ENCODE results near the gene SRR. TPM values are rescaled to one million over a fixed set of nuclear protein-coding genes. Genes with fewer than 3 reads are reported as not detected.
A peak's percentile ranks its signal among the peaks of the same experiment; 100 is the strongest.

SRR gene
- total RNA-seq, 2 experiments from 2014 or later, result 18.7 to 23.1 TPM

DNA sequence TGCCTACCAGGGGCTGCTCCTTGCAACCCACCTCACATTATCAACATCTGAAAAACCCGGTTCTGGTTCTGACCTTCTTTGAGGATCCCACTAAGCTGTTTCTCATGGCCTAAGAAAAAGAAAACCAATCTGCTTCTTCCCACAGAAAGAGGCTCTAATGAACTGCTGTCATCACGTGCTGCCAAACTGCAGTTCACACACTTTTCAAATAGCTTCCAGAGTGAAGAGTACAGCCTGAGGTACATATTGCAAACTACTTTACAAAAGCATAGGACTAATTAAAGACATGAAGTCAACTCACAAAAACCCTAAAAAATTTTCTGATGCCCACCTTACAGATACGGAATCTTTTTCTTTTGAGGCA, 36.9 kb upstream of the SRR start:
- H3K36me3 Mint-ChIP-seq (ENCODE audit: low read depth), result peaks cover 64% of the 10 kb centered on the region
- CTCF ChIA-PET, result interaction anchor here (1.2 to 12.2 kb wide), 7 partner anchors 9 to 210 kb away, joined by 3 to 145 read pairs (median 17); partner anchors contain the start of gene HIC1
- POLR2A ChIA-PET, result interaction anchor here (1.0 to 6.9 kb wide), 10 partner anchors 9 to 212 kb away, joined by 3 to 97 read pairs (median 6); partner anchors contain the start of genes HIC1, SMG6 and SRR

DNA sequence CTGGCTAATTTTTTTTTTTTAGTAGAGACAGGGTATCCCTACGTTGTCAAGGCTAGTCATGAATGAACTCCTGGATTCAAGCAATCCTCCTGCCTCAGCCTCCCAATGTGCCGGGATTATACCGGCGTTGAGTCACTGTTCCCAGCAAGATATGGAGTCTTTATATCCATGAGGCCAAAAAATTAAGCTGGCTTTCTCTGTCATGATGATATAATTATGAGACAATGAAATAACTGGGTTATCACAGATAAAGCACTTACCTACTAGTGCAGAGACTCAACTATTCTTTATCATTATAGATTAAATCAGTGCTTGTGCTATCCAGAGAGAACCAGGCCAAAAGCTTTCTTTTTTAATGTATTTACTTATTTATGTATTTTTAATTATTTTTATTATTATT, 36.4 kb upstream of the SRR start:
- no peaks in the 10 kb centered on the region for H3K9me3 Mint-ChIP-seq (ENCODE audit: insufficient read depth)
- H3K27me3 Mint-ChIP-seq (ENCODE audit: low read depth), result no peaks in the 10 kb centered on the region
- DNase-seq (no peak), ATAC-seq (no peak)
- ChIA-PET CTCF (interaction anchor here (0.8 to 12.2 kb wide), 9 partner anchors 9 to 211 kb away, joined by 3 to 145 read pairs (median 7); partner anchors contain the start of gene HIC1), POLR2A (interaction anchor here (1.3 to 6.9 kb wide), 8 partner anchors 9 to 213 kb away, joined by 3 to 97 read pairs (median 8); partner anchors contain the start of gene HIC1)
- H3K27ac Mint-ChIP-seq, result peak overlapping the region; percentile 99
- H3K4me1 Mint-ChIP-seq (ENCODE audit: low read depth), result peaks cover 85% of the 10 kb centered on the region
- peak overlapping the region; percentile 74 for H3K4me3 Mint-ChIP-seq
- H3K36me3 Mint-ChIP-seq (ENCODE audit: low read depth), result peaks cover 64% of the 10 kb centered on the region

More for the DNA sequence above, 36.9 kb upstream of the SRR start:
- Mint-ChIP-seq H3K27me3 (ENCODE audit: low read depth) (no peaks in the 10 kb centered on the region), H3K9me3 (ENCODE audit: insufficient read depth) (no peaks in the 10 kb centered on the region), H3K4me1 (ENCODE audit: low read depth) (peaks cover 85% of the 10 kb centered on the region), H3K4me3 (peak overlapping the region; percentile 74), H3K27ac (peak overlapping the region; percentile 99)
- ATAC-seq (peak; percentile 15), DNase-seq (no peak)

DNA sequence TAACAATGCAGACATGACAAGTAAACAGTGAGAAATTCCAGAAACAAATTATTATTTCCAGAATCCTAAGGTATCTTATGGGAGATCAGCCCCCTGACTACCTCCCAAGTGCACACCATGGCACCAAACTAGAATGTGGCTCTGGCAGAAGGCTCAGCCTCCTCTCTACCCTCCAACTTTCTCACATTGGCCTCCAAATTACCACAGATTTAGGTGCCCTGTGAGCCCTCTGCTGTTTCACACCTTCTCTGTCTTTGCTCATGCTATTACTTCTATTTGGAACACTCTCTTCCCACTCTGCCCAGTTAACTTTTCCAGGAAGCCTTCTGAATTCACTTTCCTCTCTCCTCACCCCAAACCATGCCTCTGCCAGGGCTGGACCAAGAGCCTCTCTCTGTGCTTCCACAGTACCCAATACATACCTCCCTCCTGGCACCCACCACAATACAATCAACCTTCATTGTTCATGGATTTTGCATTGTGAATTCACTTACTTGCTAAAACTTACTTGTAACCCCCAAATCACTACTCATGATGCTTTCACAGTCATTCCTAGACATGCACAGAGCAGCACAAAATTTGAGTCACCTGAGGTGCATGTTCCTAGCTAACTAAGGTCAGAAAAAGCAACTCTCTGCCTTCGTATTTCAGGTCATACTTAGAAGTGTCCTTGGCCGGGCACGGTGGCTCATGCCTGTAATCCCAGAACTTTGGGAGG, 31.6 kb upstream of the SRR start:
- Mint-ChIP-seq H3K4me3 (no peak overlapping the region), H3K9me3 (ENCODE audit: insufficient read depth) (no peaks in the 10 kb centered on the region), H3K4me1 (ENCODE audit: low read depth) (peaks cover 79% of the 10 kb centered on the region), H3K27ac (peak overlapping the region; percentile 79), H3K27me3 (ENCODE audit: low read depth) (no peaks in the 10 kb centered on the region), H3K36me3 (ENCODE audit: low read depth) (peaks cover 63% of the 10 kb centered on the region)
- no peak for DNase-seq
- POLR2A ChIA-PET, result interaction anchor here (1.0 kb wide), 1 partner anchor 186 kb away, joined by 3 read pairs; no protein-coding TSS in a partner anchor
- peak; percentile 10 for ATAC-seq
- CTCF ChIA-PET, result interaction anchor here (1.0 to 1.8 kb wide), 6 partner anchors 9 to 217 kb away, joined by 3 to 6 read pairs (median 4); partner anchors contain the start of gene HIC1

DNA sequence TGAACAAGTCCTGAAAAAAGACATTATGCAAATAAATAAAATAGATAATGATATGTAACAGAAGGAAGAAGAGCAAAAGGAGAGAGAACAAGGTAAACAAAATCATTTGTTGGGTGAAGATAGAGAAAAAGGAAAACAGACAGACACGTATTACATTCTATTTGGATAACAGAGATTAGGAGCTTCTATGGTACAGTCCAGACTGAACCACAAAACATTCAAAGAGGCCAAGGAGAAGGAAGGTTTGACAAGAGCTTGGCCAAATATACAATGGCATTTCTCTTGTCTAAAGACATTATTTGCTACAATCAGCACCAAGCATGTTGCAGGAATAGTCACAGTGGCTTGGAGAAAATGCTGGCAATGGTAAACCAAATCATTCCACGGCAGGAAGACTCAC, 29.3 kb upstream of the SRR start:
- no peak overlapping the region for H3K4me3 Mint-ChIP-seq
- CTCF ChIA-PET, result no interaction called here
- H3K4me1 Mint-ChIP-seq (ENCODE audit: low read depth), result peaks cover 82% of the 10 kb centered on the region
- H3K9me3 Mint-ChIP-seq (ENCODE audit: insufficient read depth), result no peaks in the 10 kb centered on the region
- DNase-seq, result no peak
- H3K27ac Mint-ChIP-seq, result peak overlapping the region; percentile 10
- POLR2A ChIA-PET, result no interaction called here
- no peak for ATAC-seq
- peaks cover 66% of the 10 kb centered on the region for H3K36me3 Mint-ChIP-seq (ENCODE audit: low read depth)
- no peaks in the 10 kb centered on the region for H3K27me3 Mint-ChIP-seq (ENCODE audit: low read depth)

DNA sequence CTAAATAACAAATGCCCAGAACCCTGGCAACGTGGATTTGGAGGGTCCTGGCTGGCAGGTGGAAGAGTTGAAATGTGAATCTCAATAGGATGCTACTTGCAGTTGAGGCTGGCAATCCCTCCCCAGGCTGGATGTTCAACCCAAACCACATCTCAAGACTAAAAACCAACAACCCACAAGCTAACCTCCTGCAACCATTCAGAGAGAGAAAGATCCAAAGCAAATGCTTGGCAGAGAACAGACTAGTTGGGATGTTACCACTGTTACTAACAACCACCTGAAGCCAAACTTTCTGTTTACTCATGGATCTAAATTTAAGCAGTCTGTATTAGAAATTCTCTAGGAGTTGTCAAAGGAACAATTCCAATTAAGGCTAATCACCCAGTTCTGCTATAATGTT, 28.0 kb upstream of the SRR start:
- ATAC-seq, result peak; percentile 80
- Mint-ChIP-seq H3K27me3 (ENCODE audit: low read depth) (no peaks in the 10 kb centered on the region), H3K4me3 (peak overlapping the region; percentile 26), H3K27ac (peak overlapping the region; percentile 85), H3K4me1 (ENCODE audit: low read depth) (peaks cover 76% of the 10 kb centered on the region), H3K36me3 (ENCODE audit: low read depth) (peaks cover 61% of the 10 kb centered on the region), H3K9me3 (ENCODE audit: insufficient read depth) (no peaks in the 10 kb centered on the region)
- CTCF ChIA-PET, result interaction anchor here (0.6 to 2.2 kb wide), 9 partner anchors 9 to 210 kb away, joined by 3 to 22 read pairs (median 4); no protein-coding TSS in a partner anchor
- POLR2A ChIA-PET, result interaction anchor here (0.5 to 3.3 kb wide), 5 partner anchors 9 to 396 kb away, joined by 3 to 12 read pairs (median 4); no protein-coding TSS in a partner anchor
- DNase-seq, result peak; percentile 71

DNA sequence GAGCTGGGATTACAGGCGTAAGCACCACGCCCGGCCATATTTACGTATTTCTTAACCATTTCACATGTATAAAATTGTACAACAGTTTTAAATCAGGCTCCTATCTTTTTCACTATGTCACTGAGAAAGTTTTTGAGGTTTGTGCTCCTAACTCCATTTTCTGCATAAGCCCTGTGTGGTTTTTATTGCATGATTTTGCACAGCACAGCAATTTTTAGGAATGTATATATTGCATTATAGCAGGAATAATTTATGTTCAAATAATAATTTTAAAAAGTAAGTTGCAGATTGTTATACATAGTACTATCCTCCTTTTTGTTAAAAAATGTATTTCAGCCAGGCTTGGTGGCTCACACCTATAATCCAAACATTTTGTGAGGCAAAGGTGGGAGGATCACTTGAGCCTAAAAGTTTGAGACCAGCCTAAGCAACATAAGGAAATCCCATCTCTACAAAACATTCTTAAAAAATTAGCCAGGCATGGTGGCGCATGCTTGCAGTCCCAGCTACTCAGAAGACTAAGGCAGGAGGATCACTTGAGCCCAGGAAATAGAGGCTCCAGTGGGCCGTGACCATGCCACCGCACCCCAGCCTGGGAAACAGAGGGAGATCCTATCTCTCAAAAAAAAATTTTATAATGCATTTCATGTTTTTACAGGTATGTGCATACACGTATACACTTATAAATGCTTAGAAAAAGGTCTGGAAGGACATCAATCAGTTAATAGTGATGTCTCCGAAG, 26.1 kb upstream of the SRR start:
- ChIA-PET POLR2A (interaction anchor here (3.3 kb wide), 1 partner anchor 11 kb away, joined by 12 read pairs; no protein-coding TSS in a partner anchor), CTCF (interaction anchor here (2.2 kb wide), 2 partner anchors 11 to 33 kb away, joined by 17 to 22 read pairs; no protein-coding TSS in a partner anchor)
- Mint-ChIP-seq H3K27me3 (ENCODE audit: low read depth) (no peaks in the 10 kb centered on the region), H3K4me1 (ENCODE audit: low read depth) (peaks cover 79% of the 10 kb centered on the region), H3K27ac (no peak overlapping the region), H3K36me3 (ENCODE audit: low read depth) (peaks cover 66% of the 10 kb centered on the region), H3K9me3 (ENCODE audit: insufficient read depth) (no peaks in the 10 kb centered on the region), H3K4me3 (no peak overlapping the region)
- DNase-seq (no peak), ATAC-seq (no peak)

DNA sequence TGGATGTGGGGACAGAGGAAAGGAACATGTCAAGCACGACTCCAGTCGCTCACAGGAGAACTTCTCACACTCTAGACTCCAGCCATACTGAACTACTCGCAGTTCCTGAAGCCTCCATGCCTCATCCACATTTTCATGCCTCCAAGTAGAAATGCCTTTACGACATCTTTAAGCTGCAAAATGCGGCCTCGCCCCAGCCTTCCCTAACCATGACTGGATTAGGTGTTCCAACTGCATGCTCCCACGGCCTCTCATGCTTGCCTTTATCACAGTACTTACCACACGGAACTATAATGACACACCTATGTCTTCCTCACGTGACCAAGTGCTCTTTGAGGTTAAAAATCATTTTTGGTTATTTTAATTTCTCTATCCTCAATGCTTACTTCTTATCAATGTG, 24.0 kb upstream of the SRR start:
- CTCF ChIA-PET, result interaction anchor here (0.9 to 6.6 kb wide), 6 partner anchors 14 to 225 kb away, joined by 3 to 109 read pairs (median 54); partner anchors contain the start of gene HIC1
- Mint-ChIP-seq H3K36me3 (ENCODE audit: low read depth) (peaks cover 67% of the 10 kb centered on the region), H3K27ac (peak overlapping the region; percentile 76), H3K27me3 (ENCODE audit: low read depth) (no peaks in the 10 kb centered on the region), H3K4me3 (no peak overlapping the region), H3K9me3 (ENCODE audit: insufficient read depth) (no peaks in the 10 kb centered on the region), H3K4me1 (ENCODE audit: low read depth) (peaks cover 72% of the 10 kb centered on the region)
- POLR2A ChIA-PET, result interaction anchor here (1.5 to 1.6 kb wide), 2 partner anchors 13 to 15 kb away, joined by 7 to 8 read pairs; no protein-coding TSS in a partner anchor
- ATAC-seq (no peak), DNase-seq (no peak)

DNA sequence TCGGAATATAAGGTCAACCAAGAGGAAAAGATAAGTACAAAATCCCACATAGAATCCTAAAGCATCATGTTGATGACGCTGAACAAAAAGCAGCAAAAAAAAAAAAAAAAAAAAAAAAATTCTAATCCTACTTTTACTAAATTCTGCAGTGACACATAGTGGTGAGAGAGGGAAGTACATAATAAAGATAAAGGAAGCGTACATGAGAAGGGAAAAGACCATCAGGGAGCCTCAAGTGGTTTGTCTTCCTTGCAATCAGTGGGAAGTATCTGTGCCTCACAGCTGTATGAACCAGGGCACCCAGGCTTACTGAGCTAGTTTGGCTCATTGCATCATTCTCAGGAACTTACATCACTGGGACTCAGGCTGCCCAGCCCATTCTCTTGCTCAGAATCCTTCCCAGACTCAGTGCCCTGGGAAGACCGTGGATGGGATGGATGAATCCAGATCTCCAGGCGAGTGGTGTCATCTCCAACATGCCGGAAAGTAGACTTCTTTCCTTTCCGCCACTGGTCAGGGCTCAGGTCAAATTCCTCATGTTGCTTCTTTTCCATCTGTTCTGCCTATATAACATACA, 21.4 kb upstream of the SRR start:
- POLR2A ChIA-PET, result interaction anchor here (0.8 to 1.4 kb wide), 5 partner anchors 18 to 227 kb away, joined by 3 to 7 read pairs (median 4); no protein-coding TSS in a partner anchor
- H3K27ac Mint-ChIP-seq, result peak overlapping the region; percentile 76
- H3K4me3 Mint-ChIP-seq, result no peak overlapping the region
- H3K36me3 Mint-ChIP-seq (ENCODE audit: low read depth), result peaks cover 61% of the 10 kb centered on the region
- CTCF ChIA-PET, result interaction anchor here (0.8 to 6.6 kb wide), 32 partner anchors 9 to 374 kb away, joined by 3 to 109 read pairs (median 5); partner anchors contain the start of genes HIC1, SMG6 and SRR
- ATAC-seq (peak; percentile 54), DNase-seq (no peak)
- no peaks in the 10 kb centered on the region for H3K27me3 Mint-ChIP-seq (ENCODE audit: low read depth)
- H3K9me3 Mint-ChIP-seq (ENCODE audit: insufficient read depth), result no peaks in the 10 kb centered on the region
- H3K4me1 Mint-ChIP-seq (ENCODE audit: low read depth), result peaks cover 50% of the 10 kb centered on the region

DNA sequence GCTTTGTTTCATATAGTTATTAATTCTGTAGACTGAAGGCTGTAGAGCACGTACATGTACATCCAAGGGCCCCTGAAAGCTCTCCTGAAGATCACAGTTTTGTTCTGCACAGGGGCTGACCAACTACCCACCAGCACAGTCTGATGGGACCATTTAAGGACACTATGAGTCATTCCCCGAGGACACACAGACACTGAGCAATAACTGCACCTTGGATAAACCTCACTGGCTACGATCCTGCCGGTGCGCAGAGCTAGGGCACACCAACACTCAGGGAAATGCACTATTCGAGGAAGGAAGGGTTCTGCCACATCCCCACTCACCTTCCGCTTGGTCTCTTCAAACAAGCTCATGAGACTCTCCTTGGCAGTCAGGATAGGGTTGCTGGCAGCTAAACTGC, 20.4 kb upstream of the SRR start:
- peak overlapping the region; percentile 56 for H3K27ac Mint-ChIP-seq
- H3K4me3 Mint-ChIP-seq, result no peak overlapping the region
- ChIA-PET POLR2A (interaction anchor here (0.8 to 1.4 kb wide), 6 partner anchors 19 to 228 kb away, joined by 3 to 7 read pairs (median 4); partner anchors contain the start of gene TSR1), CTCF (interaction anchor here (0.9 to 6.6 kb wide), 27 partner anchors 9 to 374 kb away, joined by 3 to 109 read pairs (median 4); partner anchors contain the start of genes HIC1, SMG6 and SRR)
- no peaks in the 10 kb centered on the region for H3K27me3 Mint-ChIP-seq (ENCODE audit: low read depth)
- H3K36me3 Mint-ChIP-seq (ENCODE audit: low read depth), result peaks cover 67% of the 10 kb centered on the region
- peaks cover 47% of the 10 kb centered on the region for H3K4me1 Mint-ChIP-seq (ENCODE audit: low read depth)
- no peak for ATAC-seq
- H3K9me3 Mint-ChIP-seq (ENCODE audit: insufficient read depth), result no peaks in the 10 kb centered on the region
- no peak for DNase-seq

DNA sequence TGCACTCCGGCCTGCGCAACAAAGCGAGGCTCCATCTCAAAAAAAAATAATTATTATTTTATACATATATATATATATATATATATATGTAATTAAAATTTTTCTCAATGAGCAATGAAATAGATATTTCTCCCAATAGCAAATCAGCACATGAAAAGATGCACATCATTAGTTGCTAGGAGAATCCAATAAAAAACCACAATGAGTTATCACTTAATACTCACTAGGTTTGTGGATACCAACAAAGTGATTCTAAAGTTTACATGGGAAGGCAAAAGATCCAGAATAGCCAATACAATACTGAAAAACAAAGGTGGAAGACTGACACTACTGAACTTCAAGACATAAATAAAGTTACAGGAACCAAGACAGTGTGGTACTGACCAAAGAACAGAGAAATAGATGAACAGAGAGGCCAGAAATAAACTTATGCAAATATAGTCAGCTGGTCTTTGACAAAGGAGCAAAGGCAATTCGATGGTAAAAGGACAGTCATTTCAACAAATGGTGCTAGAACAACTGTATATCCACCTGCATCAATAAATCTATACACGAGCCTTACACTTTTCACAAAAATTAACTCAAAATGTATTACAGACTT, 13.8 kb upstream of the SRR start:
- Mint-ChIP-seq H3K36me3 (ENCODE audit: low read depth) (peaks cover 57% of the 10 kb centered on the region), H3K4me3 (no peak overlapping the region), H3K4me1 (ENCODE audit: low read depth) (peaks cover 8% of the 10 kb centered on the region), H3K27me3 (ENCODE audit: low read depth) (no peaks in the 10 kb centered on the region), H3K27ac (no peak overlapping the region), H3K9me3 (ENCODE audit: insufficient read depth) (no peaks in the 10 kb centered on the region)
- ATAC-seq, result no peak
- DNase-seq, result no peak
- POLR2A ChIA-PET, result no interaction called here
- CTCF ChIA-PET, result interaction anchor here (1.4 kb wide), 1 partner anchor 13 kb away, joined by 3 read pairs; no protein-coding TSS in a partner anchor

All from activated CD8-positive, alpha-beta T cell treated with anti-CD3 and anti-CD28 coated beads, Interleukin-2, amount 10 ng/mL, durations not matched to agents 7 days and 5 days (primary cell).